Loucy (cell line): Measurements from ENCODE around the gene CASP14.

Source experiments
- H2AFZ ChIP-seq: fragments of 200-600 bp; sonication (generic); 2 replicates; pipeline ENCODE4 v1.6.0; 2016; ENCODE audit warnings: antibody characterized with exemption, mild to moderate bottlenecking, low read length, moderate library complexity
- H3F3A ChIP-seq: fragments of 200-600 bp; 2 replicates; pipeline ENCODE4 v1.6.0; 2016; ENCODE audit warnings: antibody characterized with exemption, low read depth, mild to moderate bottlenecking
- H3K27me3 ChIP-seq: fragments of 200-600 bp; sonication (generic); 2 replicates; pipeline ENCODE4 v1.6.1; 2014; ENCODE audit warnings: low read length, mild to moderate bottlenecking; ENCODE audit not compliant: insufficient read depth, poor library complexity, severe bottlenecking
- H3K36me3 ChIP-seq: fragments of 200-600 bp; sonication (generic); 2 replicates; pipeline ENCODE4 v1.6.1; 2016; ENCODE audit warnings: low read length; ENCODE audit not compliant: insufficient read depth
- H3K4me1 ChIP-seq: fragments of 200-600 bp; sonication (generic); 2 replicates; pipeline ENCODE4 v1.5.1; 2014; ENCODE audit warnings: low read length, mild to moderate bottlenecking; ENCODE audit not compliant: insufficient read depth, poor library complexity, severe bottlenecking
- H3K4me2 ChIP-seq: fragments of 200-600 bp; sonication (generic); 2 replicates; pipeline ENCODE4 v1.6.0; 2014; ENCODE audit warnings: antibody characterized with exemption, low read length, low read depth, mild to moderate bottlenecking; ENCODE audit not compliant: poor library complexity, severe bottlenecking
- H3K4me3 ChIP-seq: fragments of 200-600 bp; sonication (generic); 2 replicates; pipeline ENCODE4 v1.5.1; 2014; ENCODE audit warnings: low read length, mild to moderate bottlenecking, mixed read lengths; ENCODE audit not compliant: poor library complexity, severe bottlenecking
- H3K79me2 ChIP-seq: fragments of 200-600 bp; sonication (generic); 2 replicates; pipeline ENCODE4 v1.6.1; 2014; ENCODE audit warnings: low read length; ENCODE audit not compliant: insufficient read depth
- H3K9ac ChIP-seq: fragments of 200-600 bp; sonication (generic); 2 replicates; pipeline ENCODE4 v1.6.0; 2014; ENCODE audit warnings: mild to moderate bottlenecking, low read depth, low read length, moderate library complexity; ENCODE audit not compliant: poor library complexity, severe bottlenecking
- H3K9me2 ChIP-seq: fragments of 200-600 bp; sonication (generic); replicated peaks from 2 replicates; pipeline ENCODE4 v1.6.1; 2016; ENCODE audit warnings: low read depth, low read length, mixed read lengths
- H3K9me3 ChIP-seq: fragments of 200-600 bp; sonication (generic); 2 replicates; pipeline ENCODE4 v1.6.1; 2014; ENCODE audit warnings: mild to moderate bottlenecking, antibody characterized with exemption, low read length, low read depth; ENCODE audit not compliant: insufficient read depth
- H4K20me1 ChIP-seq: fragments of 200-600 bp; sonication (generic); 2 replicates; pipeline ENCODE4 v1.6.0; 2014; ENCODE audit warnings: antibody characterized with exemption, low read length, mild to moderate bottlenecking; ENCODE audit not compliant: insufficient read depth, poor library complexity, severe bottlenecking
- EZH2phosphoT487 ChIP-seq: fragments of 200-600 bp; IDR thresholded peaks from 2 replicates; pipeline ENCODE4 v1.6.1; 2018; ENCODE audit warnings: antibody characterized with exemption, mild to moderate bottlenecking, moderate library complexity, borderline replicate concordance
- TF ChIP-seq, protein P1 (sequence below): fragments of 200-600 bp; sonication (generic); conservative IDR thresholded peaks from 2 replicates; pipeline ENCODE4 v1.5.1; 2014; ENCODE audit warnings: mild to moderate bottlenecking, antibody characterized with exemption, low read length

The CASP14 gene

DNA sequence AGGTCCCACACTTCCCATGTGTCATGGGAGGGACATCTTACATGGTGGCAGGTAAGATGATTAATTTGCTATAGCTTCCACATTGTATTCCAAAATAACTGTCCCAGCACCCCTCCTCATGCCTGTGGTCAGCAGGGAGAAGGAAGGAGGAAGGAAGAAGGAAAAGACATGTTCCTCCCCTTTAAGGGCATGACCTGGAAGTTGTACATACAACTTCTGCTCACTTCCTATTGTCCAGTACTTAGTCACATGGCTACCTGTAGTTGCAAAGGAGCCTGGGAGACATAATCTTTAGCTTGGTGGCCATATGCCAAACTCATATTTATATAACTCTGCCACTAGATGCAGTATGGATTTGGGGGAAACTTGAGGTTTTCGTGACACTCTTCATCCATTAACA is 17.6 kb upstream of the CASP14 start:
- H3K4me2 ChIP-seq, result no peak overlapping the region
- H3F3A ChIP-seq, result no peaks in the 10 kb centered on the region
- H3K9me3 ChIP-seq, result no peaks in the 10 kb centered on the region
- no peaks in the 10 kb centered on the region for H3K9me2 ChIP-seq
- no peak overlapping the region for H3K4me3 ChIP-seq
- no peak overlapping the region for H2AFZ ChIP-seq
- no peaks in the 10 kb centered on the region for H3K4me1 ChIP-seq
- H3K9ac ChIP-seq, result no peak overlapping the region
- TF ChIP-seq, protein P1, sequence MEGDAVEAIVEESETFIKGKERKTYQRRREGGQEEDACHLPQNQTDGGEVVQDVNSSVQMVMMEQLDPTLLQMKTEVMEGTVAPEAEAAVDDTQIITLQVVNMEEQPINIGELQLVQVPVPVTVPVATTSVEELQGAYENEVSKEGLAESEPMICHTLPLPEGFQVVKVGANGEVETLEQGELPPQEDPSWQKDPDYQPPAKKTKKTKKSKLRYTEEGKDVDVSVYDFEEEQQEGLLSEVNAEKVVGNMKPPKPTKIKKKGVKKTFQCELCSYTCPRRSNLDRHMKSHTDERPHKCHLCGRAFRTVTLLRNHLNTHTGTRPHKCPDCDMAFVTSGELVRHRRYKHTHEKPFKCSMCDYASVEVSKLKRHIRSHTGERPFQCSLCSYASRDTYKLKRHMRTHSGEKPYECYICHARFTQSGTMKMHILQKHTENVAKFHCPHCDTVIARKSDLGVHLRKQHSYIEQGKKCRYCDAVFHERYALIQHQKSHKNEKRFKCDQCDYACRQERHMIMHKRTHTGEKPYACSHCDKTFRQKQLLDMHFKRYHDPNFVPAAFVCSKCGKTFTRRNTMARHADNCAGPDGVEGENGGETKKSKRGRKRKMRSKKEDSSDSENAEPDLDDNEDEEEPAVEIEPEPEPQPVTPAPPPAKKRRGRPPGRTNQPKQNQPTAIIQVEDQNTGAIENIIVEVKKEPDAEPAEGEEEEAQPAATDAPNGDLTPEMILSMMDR, result no peak
- no peaks in the 10 kb centered on the region for H3K36me3 ChIP-seq
- no peaks in the 10 kb centered on the region for H3K79me2 ChIP-seq
- no peaks in the 10 kb centered on the region for H4K20me1 ChIP-seq
- no peaks in the 10 kb centered on the region for H3K27me3 ChIP-seq

DNA sequence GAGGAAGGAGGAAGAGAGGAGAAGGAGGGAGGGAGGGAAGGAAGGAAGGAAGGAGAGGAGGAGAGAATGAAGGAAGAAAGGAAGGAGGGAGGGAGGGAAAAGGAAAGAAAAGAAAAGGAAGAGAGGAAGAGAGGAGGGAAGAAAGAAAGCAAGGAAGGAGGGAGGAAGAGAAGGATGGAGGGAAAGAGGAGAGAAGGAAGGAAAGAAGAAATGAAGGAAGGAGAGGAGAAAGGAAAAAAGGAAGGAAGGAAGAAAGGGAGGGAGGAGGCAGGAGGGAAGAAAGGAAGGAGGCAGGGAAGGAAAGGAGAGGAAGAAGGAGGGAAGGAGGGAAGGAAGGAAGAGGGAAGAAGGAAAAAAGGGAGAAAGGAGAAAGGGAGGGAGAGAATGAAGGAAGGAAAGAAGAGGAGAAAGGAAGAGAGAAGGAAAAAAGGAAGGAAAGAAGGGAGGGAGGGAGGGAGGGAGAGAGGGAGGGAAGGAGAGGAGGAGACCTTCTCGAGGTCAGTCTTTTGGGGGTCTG is 13.4 kb upstream of the CASP14 start:
- H3K4me2 ChIP-seq, result no peak overlapping the region
- no peaks in the 10 kb centered on the region for H3K27me3 ChIP-seq
- no peaks in the 10 kb centered on the region for H3K9me3 ChIP-seq

DNA sequence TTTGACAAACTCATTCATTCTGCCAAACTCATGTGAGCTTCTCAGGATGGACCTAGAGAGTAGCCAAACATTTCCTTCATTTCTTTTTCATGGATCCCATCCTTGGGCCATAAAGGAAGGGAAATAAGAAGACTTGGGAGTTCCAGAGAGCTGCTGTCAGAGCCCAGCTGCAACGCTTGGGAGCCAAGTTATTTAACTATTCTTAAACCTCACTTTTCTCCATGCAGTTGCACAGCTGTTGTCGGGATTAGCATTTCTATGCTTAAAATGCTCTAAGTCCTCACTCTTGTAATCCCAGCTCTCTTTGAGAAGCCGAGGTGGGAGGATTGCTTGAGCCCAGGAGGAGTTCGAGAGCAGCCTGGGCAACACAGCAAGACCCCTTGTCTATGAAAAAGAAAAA is 11.7 kb upstream of the CASP14 start:
- no peaks in the 10 kb centered on the region for H3K9me2 ChIP-seq
- no peaks in the 10 kb centered on the region for H3K9me3 ChIP-seq
- H3K4me2 ChIP-seq, result no peak overlapping the region
- no peaks in the 10 kb centered on the region for H4K20me1 ChIP-seq
- no peaks in the 10 kb centered on the region for H3K36me3 ChIP-seq
- H3K79me2 ChIP-seq, result no peaks in the 10 kb centered on the region
- no peak overlapping the region for H2AFZ ChIP-seq
- no peaks in the 10 kb centered on the region for H3K4me1 ChIP-seq
- H3K4me3 ChIP-seq, result no peak overlapping the region
- no peak for TF ChIP-seq EZH2phosphoT487
- TF ChIP-seq, protein P1, result no peak
- no peaks in the 10 kb centered on the region for H3K27me3 ChIP-seq
- no peak overlapping the region for H3K9ac ChIP-seq
- H3F3A ChIP-seq, result no peaks in the 10 kb centered on the region

More for the DNA sequence above, 13.4 kb upstream of the CASP14 start:
- Histone ChIP-seq H3K79me2 (no peaks in the 10 kb centered on the region), H3K36me3 (no peaks in the 10 kb centered on the region), H3K9ac (no peak overlapping the region), H4K20me1 (no peaks in the 10 kb centered on the region), H3K9me2 (no peaks in the 10 kb centered on the region), H3F3A (no peaks in the 10 kb centered on the region), H3K4me1 (no peaks in the 10 kb centered on the region), H2AFZ (no peak overlapping the region), H3K4me3 (no peak overlapping the region)
- TF ChIP-seq EZH2phosphoT487, result no peak
- TF ChIP-seq, protein P1, result no peak
